ENCODE measurements around the gene LYVE1.

The LYVE1 gene

GRCh38 chr11:10526974-10527918 lies 41.2 kb downstream of the LYVE1 start:
- H3K27me3 ChIP-seq (ENCODE audit: control insufficient read depth in 1 of 2, insufficient read depth in 2 of 2, low read length in 2 of 2): no peaks in the 10 kb centered on the region
- no peaks in the 10 kb centered on the region for H3K9me3 ChIP-seq (ENCODE audit: control insufficient read depth in 2 of 2, low read length in 2 of 2)
- H3K4me1 ChIP-seq (ENCODE audit: control insufficient read depth, insufficient read depth, low read length): no peaks in the 10 kb centered on the region
- no peak overlapping the region for H3K27ac ChIP-seq (ENCODE audit: low read length)
- H3K9ac ChIP-seq (ENCODE audit: low read length in 2 of 2): no peak overlapping the region
- H3K4me3 ChIP-seq (ENCODE audit: low read length in 2 of 2): no peak overlapping the region
- peaks cover 13 to 39% of the 10 kb centered on the region in 2 donors for H3K36me3 ChIP-seq (ENCODE audit: control insufficient read depth in 2 of 2, insufficient read depth in 2 of 2, low read length in 2 of 2)

GRCh38 chr11:10524471-10524870 lies 44.0 kb downstream of the LYVE1 start:
- Histone ChIP-seq H3K4me1 (ENCODE audit: control insufficient read depth, insufficient read depth, low read length) (no peaks in the 10 kb centered on the region), H3K27me3 (ENCODE audit: control insufficient read depth in 1 of 2, insufficient read depth in 2 of 2, low read length in 2 of 2) (no peaks in the 10 kb centered on the region), H3K9me3 (ENCODE audit: control insufficient read depth in 2 of 2, low read length in 2 of 2) (no peaks in the 10 kb centered on the region), H3K27ac (ENCODE audit: low read length) (no peak overlapping the region), H3K9ac (ENCODE audit: low read length in 2 of 2) (no peak overlapping the region), H3K36me3 (ENCODE audit: control insufficient read depth in 2 of 2, insufficient read depth in 2 of 2, low read length in 2 of 2) (peaks cover 11 to 37% of the 10 kb centered on the region in 2 donors), H3K4me3 (ENCODE audit: low read length in 2 of 2) (no peak overlapping the region)

DNA sequence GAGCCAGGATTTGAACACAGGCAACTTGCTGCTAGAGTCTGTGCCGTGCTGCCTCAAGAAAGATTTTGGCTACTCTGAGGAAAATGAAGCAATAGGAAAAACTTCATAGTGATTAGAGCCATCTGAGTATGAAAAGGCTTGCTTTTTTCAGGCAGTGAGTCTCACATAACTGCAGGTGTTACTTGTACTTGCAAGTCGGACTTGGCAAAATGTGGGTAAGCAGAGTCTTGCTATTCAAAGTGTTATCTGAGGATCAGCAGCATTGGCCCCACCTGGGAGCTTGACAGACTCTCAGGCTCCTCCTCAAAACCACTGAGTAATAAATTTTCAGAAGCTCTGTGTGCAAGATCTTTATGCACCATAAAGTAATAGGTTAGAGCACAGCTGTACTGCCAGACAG lies 45.5 kb downstream of the LYVE1 start:
- H3K4me3 ChIP-seq (ENCODE audit: low read length in 2 of 2): no peak overlapping the region
- H3K9ac ChIP-seq (ENCODE audit: low read length in 2 of 2): no peak overlapping the region
- no peaks in the 10 kb centered on the region for H3K4me1 ChIP-seq (ENCODE audit: control insufficient read depth, insufficient read depth, low read length)
- H3K36me3 ChIP-seq (ENCODE audit: control insufficient read depth in 2 of 2, insufficient read depth in 2 of 2, low read length in 2 of 2): peaks cover 12 to 30% of the 10 kb centered on the region in 2 donors
- no peak overlapping the region for H3K27ac ChIP-seq (ENCODE audit: low read length)
- H3K27me3 ChIP-seq (ENCODE audit: control insufficient read depth in 1 of 2, insufficient read depth in 2 of 2, low read length in 2 of 2): no peaks in the 10 kb centered on the region
- H3K9me3 ChIP-seq (ENCODE audit: control insufficient read depth in 2 of 2, low read length in 2 of 2): no peaks in the 10 kb centered on the region

- Histone ChIP-seq H3K27me3 (ENCODE audit: control insufficient read depth in 1 of 2, insufficient read depth in 2 of 2, low read length in 2 of 2) (no peaks in the 10 kb centered on the region), H3K9me3 (ENCODE audit: control insufficient read depth in 2 of 2, low read length in 2 of 2) (no peaks in the 10 kb centered on the region), H3K9ac (ENCODE audit: low read length in 2 of 2) (no peak overlapping the region), H3K4me3 (ENCODE audit: low read length in 2 of 2) (no peak overlapping the region), H3K4me1 (ENCODE audit: control insufficient read depth, insufficient read depth, low read length) (no peaks in the 10 kb centered on the region), H3K36me3 (ENCODE audit: control insufficient read depth in 2 of 2, insufficient read depth in 2 of 2, low read length in 2 of 2) (peaks cover 9 to 28% of the 10 kb centered on the region in 2 donors), H3K27ac (ENCODE audit: low read length) (no peak overlapping the region)
Observed at GRCh38 chr11:10522276-10522675, 46.2 kb downstream of the LYVE1 start.

- Histone ChIP-seq H3K36me3 (ENCODE audit: control insufficient read depth in 2 of 2, insufficient read depth in 2 of 2, low read length in 2 of 2) (peaks cover 4 to 24% of the 10 kb centered on the region in 2 donors), H3K27me3 (ENCODE audit: control insufficient read depth in 1 of 2, insufficient read depth in 2 of 2, low read length in 2 of 2) (no peaks in the 10 kb centered on the region), H3K9me3 (ENCODE audit: control insufficient read depth in 2 of 2, low read length in 2 of 2) (no peaks in the 10 kb centered on the region), H3K27ac (ENCODE audit: low read length) (no peak overlapping the region), H3K9ac (ENCODE audit: low read length in 2 of 2) (no peak overlapping the region), H3K4me3 (ENCODE audit: low read length in 2 of 2) (no peak overlapping the region), H3K4me1 (ENCODE audit: control insufficient read depth, insufficient read depth, low read length) (no peaks in the 10 kb centered on the region)
Observed at GRCh38 chr11:10520562-10520961, 47.9 kb downstream of the LYVE1 start.

- Histone ChIP-seq H3K27ac (ENCODE audit: low read length) (no peak overlapping the region), H3K9me3 (ENCODE audit: control insufficient read depth in 2 of 2, low read length in 2 of 2) (no peaks in the 10 kb centered on the region), H3K27me3 (ENCODE audit: control insufficient read depth in 1 of 2, insufficient read depth in 2 of 2, low read length in 2 of 2) (no peaks in the 10 kb centered on the region), H3K4me3 (ENCODE audit: low read length in 2 of 2) (no peak overlapping the region), H3K4me1 (ENCODE audit: control insufficient read depth, insufficient read depth, low read length) (no peaks in the 10 kb centered on the region), H3K9ac (ENCODE audit: low read length in 2 of 2) (no peak overlapping the region), H3K36me3 (ENCODE audit: control insufficient read depth in 2 of 2, insufficient read depth in 2 of 2, low read length in 2 of 2) (peaks cover 4 to 22% of the 10 kb centered on the region in 2 donors)
Observed at GRCh38 chr11:10519630-10520029, 48.8 kb downstream of the LYVE1 start.

DNA sequence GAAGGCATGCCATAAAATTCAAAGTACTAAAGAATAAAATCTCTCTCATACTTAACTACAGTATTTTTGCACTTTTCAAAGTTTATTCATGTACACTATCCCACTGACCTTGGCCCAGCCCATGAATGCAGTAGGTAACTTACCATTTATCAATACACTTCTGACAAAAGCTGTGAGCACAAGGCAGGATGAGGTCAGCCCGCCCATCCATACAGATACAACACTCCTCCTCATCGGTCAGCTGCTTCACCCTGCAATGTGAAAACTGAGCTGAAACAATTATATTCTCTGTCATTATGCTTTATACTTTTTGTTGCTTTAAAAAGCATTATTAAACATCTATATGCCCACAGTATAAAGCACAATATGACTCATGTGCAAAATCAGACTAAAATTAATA lies 49.6 kb downstream of the LYVE1 start:
- Histone ChIP-seq H3K4me1 (ENCODE audit: control insufficient read depth, insufficient read depth, low read length) (no peaks in the 10 kb centered on the region), H3K4me3 (ENCODE audit: low read length in 2 of 2) (no peak overlapping the region), H3K9me3 (ENCODE audit: control insufficient read depth in 2 of 2, low read length in 2 of 2) (no peaks in the 10 kb centered on the region), H3K36me3 (ENCODE audit: control insufficient read depth in 2 of 2, insufficient read depth in 2 of 2, low read length in 2 of 2) (peaks cover 4 to 18% of the 10 kb centered on the region in 2 donors), H3K27me3 (ENCODE audit: control insufficient read depth in 1 of 2, insufficient read depth in 2 of 2, low read length in 2 of 2) (no peaks in the 10 kb centered on the region), H3K9ac (ENCODE audit: low read length in 2 of 2) (no peak overlapping the region), H3K27ac (ENCODE audit: low read length) (no peak overlapping the region)

DNA sequence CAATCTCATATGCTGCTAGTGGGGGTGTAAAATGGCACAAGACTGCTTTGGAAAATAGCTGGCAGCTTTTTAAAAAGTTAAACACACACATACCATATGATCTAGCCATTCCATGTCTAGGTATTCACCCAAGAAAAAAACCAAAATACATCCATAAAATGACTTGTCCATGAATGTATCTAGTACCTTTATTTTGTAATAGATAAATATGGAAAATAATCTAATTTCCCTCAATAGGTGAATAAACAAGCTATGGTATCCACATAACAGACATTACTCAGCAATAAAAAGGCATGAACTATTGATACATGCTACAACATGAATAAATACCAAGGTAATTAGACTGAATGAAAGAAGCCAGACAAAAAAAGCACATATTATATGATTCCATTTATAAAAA lies 50.3 kb downstream of the LYVE1 start:
- no peak overlapping the region for H3K27ac ChIP-seq (ENCODE audit: low read length)
- H3K36me3 ChIP-seq (ENCODE audit: control insufficient read depth in 2 of 2, insufficient read depth in 2 of 2, low read length in 2 of 2): peaks cover 4 to 18% of the 10 kb centered on the region in 2 donors
- no peaks in the 10 kb centered on the region for H3K9me3 ChIP-seq (ENCODE audit: control insufficient read depth in 2 of 2, low read length in 2 of 2)
- no peak overlapping the region for H3K9ac ChIP-seq (ENCODE audit: low read length in 2 of 2)
- H3K4me1 ChIP-seq (ENCODE audit: control insufficient read depth, insufficient read depth, low read length): no peaks in the 10 kb centered on the region
- no peak overlapping the region for H3K4me3 ChIP-seq (ENCODE audit: low read length in 2 of 2)
- H3K27me3 ChIP-seq (ENCODE audit: control insufficient read depth in 1 of 2, insufficient read depth in 2 of 2, low read length in 2 of 2): no peaks in the 10 kb centered on the region

GRCh38 chr11:10515418-10515817 lies 53.0 kb downstream of the LYVE1 start:
- no peaks in the 10 kb centered on the region for H3K27me3 ChIP-seq (ENCODE audit: control insufficient read depth in 1 of 2, insufficient read depth in 2 of 2, low read length in 2 of 2)
- no peaks in the 10 kb centered on the region for H3K4me1 ChIP-seq (ENCODE audit: control insufficient read depth, insufficient read depth, low read length)
- no peaks in the 10 kb centered on the region for H3K9me3 ChIP-seq (ENCODE audit: control insufficient read depth in 2 of 2, low read length in 2 of 2)
- no peak overlapping the region for H3K27ac ChIP-seq (ENCODE audit: low read length)
- no peak overlapping the region for H3K9ac ChIP-seq (ENCODE audit: low read length in 2 of 2)
- no peak overlapping the region for H3K4me3 ChIP-seq (ENCODE audit: low read length in 2 of 2)
- peaks cover 2 to 6% of the 10 kb centered on the region in 2 donors for H3K36me3 ChIP-seq (ENCODE audit: control insufficient read depth in 2 of 2, insufficient read depth in 2 of 2, low read length in 2 of 2)

DNA sequence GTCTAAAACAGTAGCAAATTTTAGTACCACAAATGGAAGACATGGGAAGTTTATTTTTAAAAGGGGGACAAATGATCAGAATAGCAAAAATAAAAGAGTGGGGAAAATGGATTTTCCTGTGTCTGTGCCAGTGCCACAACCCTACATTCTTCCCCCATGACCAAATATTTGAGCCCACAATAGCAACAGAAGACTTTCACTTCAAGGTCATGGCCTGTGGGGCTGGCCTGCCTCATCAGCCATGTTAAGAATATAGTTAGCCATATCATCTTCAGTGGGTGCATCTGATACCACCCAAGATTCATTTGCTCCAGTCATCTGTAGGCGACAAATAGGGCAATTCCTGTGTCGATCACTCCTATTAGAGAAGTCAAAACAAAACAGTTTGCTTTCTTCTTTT lies 53.8 kb downstream of the LYVE1 start:
- Histone ChIP-seq H3K36me3 (ENCODE audit: control insufficient read depth in 2 of 2, insufficient read depth in 2 of 2, low read length in 2 of 2) (peaks cover 2 to 4% of the 10 kb centered on the region in 2 donors), H3K4me1 (ENCODE audit: control insufficient read depth, insufficient read depth, low read length) (no peaks in the 10 kb centered on the region), H3K4me3 (ENCODE audit: low read length in 2 of 2) (no peak overlapping the region), H3K27ac (ENCODE audit: low read length) (no peak overlapping the region), H3K9me3 (ENCODE audit: control insufficient read depth in 2 of 2, low read length in 2 of 2) (no peaks in the 10 kb centered on the region), H3K27me3 (ENCODE audit: control insufficient read depth in 1 of 2, insufficient read depth in 2 of 2, low read length in 2 of 2) (no peaks in the 10 kb centered on the region), H3K9ac (ENCODE audit: low read length in 2 of 2) (no peak overlapping the region)

DNA sequence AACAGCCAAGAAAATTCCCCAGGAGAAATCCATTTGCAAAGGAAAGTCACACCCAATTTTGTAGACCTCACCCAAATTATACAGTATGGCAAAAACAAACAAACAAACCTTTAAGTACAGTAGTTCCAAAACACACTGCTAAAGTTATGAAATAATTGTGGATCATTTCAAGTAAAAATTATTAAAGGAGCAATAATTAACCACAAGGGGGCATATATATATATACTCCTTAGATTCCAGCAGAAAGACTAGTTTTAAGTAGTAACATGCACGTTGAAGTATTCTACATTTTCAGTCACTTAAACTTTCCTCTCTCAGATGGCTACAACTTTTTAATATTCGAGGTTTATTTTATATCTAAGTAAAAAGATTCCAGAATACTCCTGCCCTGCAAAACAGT lies 54.3 kb downstream of the LYVE1 start:
- H3K9ac ChIP-seq (ENCODE audit: low read length in 2 of 2): no peak overlapping the region
- H3K36me3 ChIP-seq (ENCODE audit: control insufficient read depth in 2 of 2, insufficient read depth in 2 of 2, low read length in 2 of 2): peaks cover 0 to 2% of the 10 kb centered on the region in 2 donors
- H3K4me1 ChIP-seq (ENCODE audit: control insufficient read depth, insufficient read depth, low read length): no peaks in the 10 kb centered on the region
- H3K27me3 ChIP-seq (ENCODE audit: control insufficient read depth in 1 of 2, insufficient read depth in 2 of 2, low read length in 2 of 2): no peaks in the 10 kb centered on the region
- H3K4me3 ChIP-seq (ENCODE audit: low read length in 2 of 2): no peak overlapping the region
- H3K9me3 ChIP-seq (ENCODE audit: control insufficient read depth in 2 of 2, low read length in 2 of 2): no peaks in the 10 kb centered on the region
- H3K27ac ChIP-seq (ENCODE audit: low read length): no peak overlapping the region

Measured in stomach smooth muscle (tissue), 2 donors.